Small intestine (tissue), 7 donors: ENCODE results near the gene PEMT. TPM values are rescaled to one million over a fixed set of nuclear protein-coding genes. Genes with fewer than 3 reads are reported as not detected.

Experiments used
- DNase-seq, 2 donors: peaks; one replicate each; pipeline versions ENCODE4 v3.0.0 to v3.0.0-alpha.2; 2013
- FAIRE-seq: peaks from 2 replicates; lab custom pipeline; 2012; peaks lifted over from hg19 to GRCh38; lab: Jason Lieb, UNC
- H3K27ac ChIP-seq, 3 donors: one replicate each; pipeline ENCODE4 v1.5.1; 2013; ENCODE audit warnings: low read length in 2 of 3, mild to moderate bottlenecking in 2 of 3, control low read depth in 1 of 3, inconsistent platforms in 1 of 3, low read depth in 1 of 3, moderate library complexity in 1 of 3
- H3K27me3 ChIP-seq, 3 donors: one replicate each; pipeline ENCODE4 v1.6.1; 2013; ENCODE audit warnings: low read length in 3 of 3, inconsistent platforms in 1 of 3; ENCODE audit not compliant: control insufficient read depth in 3 of 3, insufficient read depth in 3 of 3
- H3K36me3 ChIP-seq, 3 donors: one replicate each; pipeline ENCODE4 v1.6.1; 2013; ENCODE audit warnings: low read length in 3 of 3, inconsistent platforms in 1 of 3, low read depth in 1 of 3, mild to moderate bottlenecking in 1 of 3, moderate library complexity in 1 of 3; ENCODE audit not compliant: control insufficient read depth in 3 of 3, insufficient read depth in 2 of 3
- H3K4me1 ChIP-seq, 3 donors: one replicate each; pipeline ENCODE4 v1.6.1; 2013; ENCODE audit warnings: low read length in 2 of 3, inconsistent platforms in 1 of 3, low read depth in 1 of 3, mild to moderate bottlenecking in 1 of 3, moderate library complexity in 1 of 3; ENCODE audit not compliant: control insufficient read depth in 3 of 3, insufficient read depth in 2 of 3
- H3K4me3 ChIP-seq, 3 donors: one replicate each; pipeline ENCODE4 v1.5.1; 2013; ENCODE audit warnings: low read length in 3 of 3, control low read depth in 1 of 3, inconsistent platforms in 1 of 3, low read depth in 1 of 3, mild to moderate bottlenecking in 1 of 3, moderate library complexity in 1 of 3
- H3K9me3 ChIP-seq, 2 donors: one replicate each; pipeline ENCODE4 v1.6.1; 2013; ENCODE audit warnings: low read depth in 1 of 2, low read length in 1 of 2; ENCODE audit not compliant: control insufficient read depth in 2 of 2, insufficient read depth in 1 of 2
- WGBS, 3 donors: extraction: QIAGEN DNeasy Blood & Tissue Kit; methylation state at CpG; one replicate each; pipeline ENCODE4 v1.1.7; 2013; 5-methylcytosine and 5-hydroxymethylcytosine counted together
- polyA plus RNA-seq, 4 donors: library from polyadenylated mRNA; stranded (reverse) in 3 of 4; unstranded in 1 of 4; fragments of 200-250 nt in 3 of 4; fragments of 120-200 nt in 1 of 4; gene quantifications; one replicate each; pipeline versions ENCODE4 v1.2.1 to v1.2.3, GENCODE V29; 2013
- donor health status: healthy with polysubstance abuse.
- donor health status: control.
- donor health status: control.
- donor health status: Bipolar disorder and iron deficiency.
- donor health status: healthy.

The PEMT gene
- polyA plus RNA-seq, 4 donors = 23.0 to 42.0 (median 32.8) TPM

DNA sequence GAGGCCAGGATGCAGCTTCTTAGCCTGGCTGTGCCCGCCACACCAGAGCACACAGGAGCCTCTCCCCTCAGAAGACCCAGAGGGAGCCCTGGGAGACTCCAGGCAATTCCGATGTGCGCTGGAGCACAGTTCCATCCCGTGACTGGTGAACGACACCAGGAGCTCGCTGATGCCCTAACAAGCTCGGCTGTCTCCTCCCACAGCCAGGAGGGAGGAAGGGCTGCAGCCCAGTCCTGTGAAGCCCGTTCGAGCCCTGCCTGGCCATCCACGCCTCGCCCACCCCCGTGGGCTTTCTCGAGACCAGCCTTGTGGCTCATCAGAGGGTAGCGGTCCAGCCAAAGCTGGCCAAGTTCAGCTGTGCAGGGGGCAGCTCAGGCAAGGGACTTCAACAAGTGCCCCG is 73.5 kb downstream of the PEMT start:
- H3K4me1 ChIP-seq = no peaks in the 10 kb centered on the region
- peaks cover 0 to 44% (median 0%) of the 10 kb centered on the region in 3 donors for H3K36me3 ChIP-seq
- H3K27me3 ChIP-seq = no peaks in the 10 kb centered on the region
- no peak overlapping the region for H3K27ac ChIP-seq
- no peak overlapping the region for H3K4me3 ChIP-seq
- FAIRE-seq (no peak), DNase-seq (no peak)
- no peaks in the 10 kb centered on the region for H3K9me3 ChIP-seq
- WGBS, 3 donors = 86 to 88% (median 87%) methylated on average over 15 of the region's 15 CpGs

DNA sequence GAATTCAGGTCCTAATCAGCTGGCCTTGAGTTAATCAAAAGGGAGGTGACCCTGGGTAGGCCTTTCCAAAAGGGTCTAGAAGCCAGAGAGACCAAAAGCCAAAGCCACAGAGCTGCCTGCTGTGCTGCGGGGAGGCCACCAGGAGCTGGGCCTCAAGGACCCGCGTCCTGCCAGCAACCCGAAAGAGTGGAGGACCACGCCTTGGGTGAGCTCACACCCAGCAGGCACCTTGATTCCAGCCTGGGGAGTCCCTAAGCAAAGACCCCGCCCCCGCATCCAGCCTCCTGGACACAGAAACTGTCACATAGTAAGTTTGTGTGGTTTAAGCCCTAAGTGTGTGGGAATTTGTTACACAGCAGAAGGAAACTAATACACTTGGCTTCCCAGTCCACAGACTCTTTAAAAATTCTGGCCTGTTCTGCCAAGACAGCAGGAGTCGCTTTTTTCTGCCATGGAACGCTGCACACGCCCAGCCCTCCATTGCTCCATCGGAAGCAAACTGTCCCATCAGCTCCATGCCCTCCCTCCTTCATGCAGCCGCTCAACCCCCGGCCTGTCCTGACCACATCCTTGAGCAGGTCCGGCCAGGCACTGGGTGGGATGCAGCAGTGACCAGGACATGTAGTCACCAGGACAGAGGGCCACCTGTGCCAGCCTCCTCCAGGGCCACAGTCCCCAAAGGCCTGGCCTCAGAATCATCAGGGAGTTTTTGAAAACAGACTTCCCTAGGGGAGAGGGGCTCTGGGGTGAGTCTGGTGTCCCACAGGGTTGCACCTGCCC is 74.4 kb downstream of the PEMT start:
- H3K27ac ChIP-seq = no peak overlapping the region
- no peak for DNase-seq
- WGBS, 3 donors = 80 to 93% (median 82%) methylated on average over 14 of the region's 14 CpGs
- peaks cover 0 to 50% (median 0%) of the 10 kb centered on the region in 3 donors for H3K36me3 ChIP-seq
- no peak for FAIRE-seq
- H3K4me3 ChIP-seq = no peak overlapping the region
- H3K27me3 ChIP-seq = no peaks in the 10 kb centered on the region
- H3K4me1 ChIP-seq = no peaks in the 10 kb centered on the region
- no peaks in the 10 kb centered on the region for H3K9me3 ChIP-seq

DNA sequence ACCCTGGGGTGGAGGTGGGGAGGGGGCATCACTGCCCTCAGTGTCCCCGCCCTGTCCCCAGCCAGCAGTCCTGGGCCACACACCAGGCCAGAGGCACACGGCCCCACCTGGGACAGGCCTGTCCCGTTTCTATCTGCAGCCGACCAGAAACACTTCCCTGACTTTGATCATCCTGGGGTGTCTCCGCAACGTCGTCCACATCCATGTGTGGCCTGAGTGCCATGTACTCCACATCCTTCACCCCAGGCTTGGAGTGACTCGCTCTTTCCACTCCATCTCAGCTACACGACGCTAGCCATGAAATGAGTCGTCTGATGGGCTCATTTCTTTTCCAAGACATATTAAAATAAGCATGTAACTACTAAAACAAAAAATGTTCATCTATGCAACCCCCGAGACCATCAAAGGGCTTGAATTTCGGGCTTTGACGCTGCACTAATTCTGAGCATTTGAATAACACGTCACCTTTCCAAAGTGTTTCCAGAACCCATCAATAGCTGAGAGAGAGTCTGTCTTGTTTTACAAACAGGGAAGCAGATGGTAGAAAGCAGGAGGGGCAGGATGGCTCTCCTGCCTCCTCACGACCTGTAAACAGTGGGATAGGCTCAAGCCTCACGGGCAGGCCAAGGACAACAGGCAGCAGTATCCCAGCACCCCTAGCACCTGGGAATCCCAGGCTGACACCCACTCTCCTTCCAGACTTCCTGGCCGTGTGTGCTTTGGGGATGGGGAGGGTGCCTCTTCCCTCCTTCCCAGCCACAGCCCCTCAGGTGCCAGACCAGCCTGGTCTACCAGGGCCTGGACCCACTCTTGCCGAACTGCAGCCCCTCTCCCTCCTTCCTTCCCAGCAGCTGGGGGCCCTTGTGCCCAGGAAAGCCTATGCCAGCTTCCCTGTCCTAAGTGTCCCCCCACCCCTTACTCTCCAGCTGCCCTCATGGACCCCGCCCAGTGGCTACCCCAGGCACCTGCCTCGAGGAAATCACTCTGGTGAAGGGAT is 75.3 kb downstream of the PEMT start:
- H3K9me3 ChIP-seq = no peaks in the 10 kb centered on the region
- H3K27me3 ChIP-seq = no peaks in the 10 kb centered on the region
- H3K4me1 ChIP-seq = no peaks in the 10 kb centered on the region
- H3K4me3 ChIP-seq = no peak overlapping the region
- FAIRE-seq (no peak), DNase-seq (no peak)
- peaks cover 0 to 48% (median 0%) of the 10 kb centered on the region in 3 donors for H3K36me3 ChIP-seq
- WGBS, 3 donors = 83 to 84% (median 84%) methylated on average over 21 of the region's 21 CpGs
- no peak overlapping the region for H3K27ac ChIP-seq

DNA sequence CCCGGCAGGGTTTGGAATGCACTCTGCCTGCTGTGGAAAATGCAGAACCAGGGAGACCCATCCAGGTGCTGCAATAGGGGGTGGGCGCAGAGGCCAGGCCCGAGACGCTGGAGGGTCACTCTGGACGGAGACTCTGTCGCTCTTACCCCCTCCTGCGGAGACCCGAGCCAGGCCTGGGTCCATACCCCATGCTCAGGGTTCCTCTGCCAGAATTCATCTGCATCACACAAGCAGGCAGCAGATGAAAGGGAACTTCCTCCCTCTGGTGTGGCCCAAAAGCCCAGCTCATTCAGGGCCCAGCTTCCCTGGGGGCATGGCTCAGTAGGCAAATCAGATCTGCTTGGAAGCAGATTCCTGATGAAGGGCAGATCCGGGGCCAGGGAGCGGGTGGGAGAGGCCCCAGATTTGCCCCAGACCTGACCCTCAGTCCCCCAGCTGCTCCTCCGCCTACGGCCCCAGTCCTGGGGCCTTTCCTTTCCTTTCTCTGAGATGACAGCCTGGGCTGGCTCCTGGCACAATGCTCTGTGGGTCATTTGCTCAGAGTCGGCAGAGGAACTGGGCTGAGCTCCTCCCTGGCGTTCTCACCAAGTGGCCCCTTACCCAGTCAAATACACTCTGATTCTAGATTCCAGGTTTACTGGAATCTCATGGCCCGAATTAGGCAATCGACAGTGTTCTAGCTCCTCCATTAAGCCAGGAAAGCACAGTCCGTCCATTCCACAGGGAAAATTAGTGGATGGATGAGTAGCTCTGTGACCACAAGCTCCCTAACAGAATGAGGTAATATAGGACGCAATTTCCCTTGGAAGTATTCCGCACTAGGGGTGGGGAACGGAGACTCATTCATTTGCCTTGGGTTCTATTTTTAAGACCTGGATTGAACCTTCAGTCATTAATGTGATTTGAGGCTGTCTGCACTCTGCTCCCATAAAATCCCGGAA is 76.2 kb downstream of the PEMT start:
- 89 to 93% (median 90%) methylated on average over 21 of the region's 21 CpGs for WGBS, 3 donors
- H3K27me3 ChIP-seq = no peaks in the 10 kb centered on the region
- no peaks in the 10 kb centered on the region for H3K9me3 ChIP-seq
- H3K27ac ChIP-seq = no peak overlapping the region
- no peak overlapping the region for H3K4me3 ChIP-seq
- H3K36me3 ChIP-seq = peaks cover 0 to 42% (median 0%) of the 10 kb centered on the region in 3 donors
- H3K4me1 ChIP-seq = no peaks in the 10 kb centered on the region
- DNase-seq = no peak
- FAIRE-seq = no peak

DNA sequence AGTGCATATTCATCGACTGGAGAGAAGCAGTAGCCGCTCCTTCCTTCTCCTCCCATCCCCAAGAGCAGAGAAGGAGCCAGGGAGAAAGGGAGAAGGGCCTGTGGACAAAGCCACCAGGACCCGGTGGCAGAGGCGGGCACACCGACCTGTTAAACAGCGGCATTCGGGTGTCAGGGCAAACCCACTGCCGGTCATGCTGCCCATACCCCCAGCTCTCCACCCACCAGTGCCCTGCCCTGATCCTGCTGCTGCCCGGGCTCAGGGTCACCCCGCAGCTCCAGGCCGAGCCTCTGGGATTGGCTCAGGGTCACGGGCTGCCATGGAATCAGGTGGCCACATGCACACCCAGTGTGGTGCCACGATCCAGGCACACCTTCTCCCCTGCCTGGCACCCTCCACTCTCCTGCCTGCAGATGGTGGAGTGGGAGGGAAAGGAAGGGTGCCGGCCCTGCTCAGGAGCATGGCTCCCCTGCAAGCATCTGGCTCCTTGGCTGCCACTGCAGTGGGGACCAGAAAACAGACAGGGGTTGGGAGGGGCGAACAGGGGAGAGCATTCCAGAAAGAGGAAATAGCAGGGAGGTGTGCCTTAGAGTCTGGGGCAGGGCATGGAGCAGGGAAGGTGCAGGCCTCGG is 77.0 kb downstream of the PEMT start:
- no peak for FAIRE-seq
- Histone ChIP-seq H3K9me3 (no peaks in the 10 kb centered on the region), H3K4me3 (no peak overlapping the region), H3K27ac (no peak overlapping the region), H3K36me3 (peaks cover 0 to 43% (median 0%) of the 10 kb centered on the region in 3 donors), H3K27me3 (no peaks in the 10 kb centered on the region), H3K4me1 (no peaks in the 10 kb centered on the region)
- no peak for DNase-seq
- 86 to 90% (median 87%) methylated on average over 11 to 16 of the region's 16 CpGs for WGBS, 3 donors

DNA sequence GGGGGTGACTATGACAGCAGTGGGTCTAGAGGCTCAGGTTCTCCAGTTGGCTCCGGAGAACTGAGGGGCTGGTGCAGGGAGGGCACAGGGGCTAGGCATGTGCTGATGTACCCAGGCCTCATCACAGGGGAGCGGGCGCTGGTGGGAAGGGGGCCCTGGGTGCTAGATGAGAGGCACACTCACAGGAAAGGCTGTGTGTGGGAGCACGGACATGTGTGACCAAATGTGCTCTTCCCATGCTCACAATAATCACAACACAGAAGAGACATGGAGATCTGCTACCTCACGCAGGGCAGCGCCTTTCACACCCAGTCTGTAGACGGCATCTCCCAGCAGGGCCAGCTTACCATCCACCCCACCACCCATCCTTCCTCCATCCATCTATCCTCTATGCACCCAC is 77.9 kb downstream of the PEMT start:
- Histone ChIP-seq H3K27me3 (no peaks in the 10 kb centered on the region), H3K9me3 (no peaks in the 10 kb centered on the region), H3K27ac (no peak overlapping the region), H3K4me1 (no peaks in the 10 kb centered on the region), H3K36me3 (peaks cover 0 to 45% (median 0%) of the 10 kb centered on the region in 3 donors), H3K4me3 (no peak overlapping the region)
- FAIRE-seq (no peak), DNase-seq (no peak)
- 96 to 100% (median 97%) methylated on average over 6 to 7 of the region's 7 CpGs for WGBS, 3 donors

DNA sequence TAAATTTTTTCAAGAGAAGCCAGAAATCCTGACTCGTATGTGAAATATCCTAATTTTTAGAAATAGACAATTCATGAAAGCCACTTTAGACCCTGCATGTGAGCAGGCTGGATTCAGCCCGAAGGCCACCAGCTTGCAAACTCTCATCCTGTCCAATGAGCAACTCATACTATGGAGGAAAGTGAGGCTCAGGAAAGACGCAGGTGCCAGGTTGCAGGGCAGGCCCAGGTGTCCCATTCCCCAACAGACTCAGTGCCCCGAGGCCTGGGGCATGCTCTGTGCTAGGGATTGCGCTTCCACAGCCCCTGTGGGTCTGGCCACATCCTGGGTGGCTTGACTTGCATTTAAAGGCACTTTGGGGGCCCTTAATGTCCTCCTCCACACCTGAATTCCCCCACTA is 78.6 kb downstream of the PEMT start:
- no peak for DNase-seq
- Histone ChIP-seq H3K9me3 (no peaks in the 10 kb centered on the region), H3K27ac (no peak overlapping the region), H3K36me3 (peaks cover 0 to 46% (median 0%) of the 10 kb centered on the region in 3 donors), H3K4me1 (no peaks in the 10 kb centered on the region), H3K4me3 (no peak overlapping the region), H3K27me3 (no peaks in the 10 kb centered on the region)
- FAIRE-seq = no peak
- WGBS, 3 donors = 91 to 97% (median 95%) methylated on average over 5 of the region's 5 CpGs
